Stimulated activated CD4-positive, alpha-beta T cell treated with anti-CD3 and anti-CD28 coated beads, TNF-alpha, amount 100 ng/mL, for 4 hours (primary cell): ENCODE data around the gene SUZ12.
"Not testable (repeated sequence)": the region's sequence is repeated elsewhere in the genome, so short reads cannot be mapped to it uniquely, and the experiment has no call there.

ENCODE experiments used
- DNase-seq, 3 experiments: peaks; one replicate each; pipeline ENCODE4 v3.0.0-alpha.2; 2020; ENCODE audit warnings: low read depth in 3 of 3

Gene SUZ12

GRCh38 chr17:31936615-31937609 is at the start of gene SUZ12:
TSS of gene SUZ12 (plus strand) at chr17:31937007. CDS start at chr17:31937247, 240 bp downstream.
- DNase-seq: peak; percentile 57 to 81 (median 66)

GRCh38 chr17:31888124-31888523 is 48.7 kb upstream of the SUZ12 start:
- DNase-seq: no peak

DNA sequence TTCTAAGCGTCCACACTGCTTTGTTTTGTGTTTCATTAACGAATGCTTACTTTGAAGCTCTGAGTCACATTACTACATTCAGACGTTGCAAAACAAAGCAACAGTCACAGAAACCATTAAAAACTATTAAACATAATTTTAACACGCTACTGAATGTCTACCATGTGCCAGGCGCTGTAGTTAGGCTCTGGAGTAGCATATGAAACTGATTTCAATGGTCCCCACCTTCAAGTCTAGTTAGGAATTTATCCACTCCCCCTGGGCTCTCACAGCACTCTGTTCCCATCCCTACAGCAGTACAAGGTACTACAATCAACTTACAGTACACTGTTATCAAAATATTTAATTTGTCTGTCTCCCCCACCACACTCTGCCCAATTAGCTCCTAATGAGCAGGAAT is 35.9 kb upstream of the SUZ12 start:
- no peak for DNase-seq

DNA sequence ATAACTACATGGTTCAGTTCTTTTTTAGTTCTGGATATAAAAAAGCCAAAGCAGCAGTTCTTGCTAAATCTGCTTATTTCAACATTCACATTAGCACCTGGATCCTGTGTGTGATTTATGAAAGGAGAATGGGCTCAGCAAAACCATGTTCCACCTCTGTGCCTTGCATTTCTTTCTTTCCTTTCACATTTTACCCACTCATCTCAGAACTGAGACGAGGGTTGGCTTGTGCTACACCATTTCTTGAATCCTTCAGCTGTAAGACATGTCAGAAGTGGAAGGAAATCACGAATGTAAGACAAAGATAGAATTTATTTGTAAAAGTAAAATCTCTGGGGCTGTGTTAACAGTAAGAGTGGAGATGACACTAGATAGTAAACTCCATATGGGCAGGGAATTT is 34.1 kb upstream of the SUZ12 start:
- no peak for DNase-seq

DNA sequence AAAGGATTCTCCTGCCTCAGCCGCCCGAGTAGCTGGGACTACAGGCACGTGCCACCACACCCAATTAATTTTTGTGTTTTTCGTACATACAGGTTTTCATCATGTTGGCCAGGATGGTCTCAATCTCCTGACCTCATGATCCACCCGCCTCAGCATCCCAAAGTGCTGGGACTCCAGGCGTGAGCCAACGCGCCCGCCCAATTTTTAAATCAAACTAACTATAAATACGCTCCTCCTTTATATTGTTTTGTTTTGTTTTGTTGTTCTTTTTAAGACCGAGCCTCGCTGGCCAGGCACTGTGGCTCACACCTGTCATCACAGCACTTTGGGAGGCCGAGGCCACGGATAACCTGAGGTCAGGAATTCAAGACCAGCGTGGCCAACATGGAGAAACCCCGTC is 33.4 kb upstream of the SUZ12 start:
- DNase-seq: no peak

DNA sequence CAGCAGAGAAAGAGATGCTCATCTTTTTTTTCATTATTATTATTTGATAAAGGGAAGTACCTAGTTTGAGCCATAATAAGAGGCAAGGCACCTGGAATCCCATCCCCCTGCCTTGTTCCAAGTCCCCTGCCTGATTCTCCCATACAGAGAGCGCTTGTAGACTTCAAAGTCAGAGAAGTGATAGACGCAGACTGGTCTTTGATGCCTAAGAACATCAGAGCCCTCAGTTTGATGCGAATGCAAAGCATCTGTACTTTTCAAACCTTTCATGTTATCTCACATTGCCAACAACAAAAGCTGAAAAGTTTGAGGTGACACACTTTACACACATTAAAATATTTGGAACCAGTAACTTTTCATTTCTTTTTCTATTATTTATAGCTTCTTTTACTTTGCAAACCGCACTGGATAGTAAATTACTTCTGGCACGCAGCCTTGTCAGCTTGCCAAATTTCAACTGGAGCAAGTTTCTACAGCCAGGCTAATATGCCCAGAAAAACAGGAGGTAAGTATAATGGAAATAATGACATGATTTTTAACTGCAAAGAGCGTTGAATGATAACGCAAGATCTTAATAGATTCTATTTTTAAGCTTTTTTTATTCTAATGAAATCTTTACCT is 29.4 kb upstream of the SUZ12 start:
- DNase-seq: no peak

GRCh38 chr17:31908386-31908785 is 28.4 kb upstream of the SUZ12 start:
- no peak for DNase-seq

- DNase-seq: not testable (repeated sequence)
These were observed 24.1 kb upstream of the SUZ12 start for GRCh38 chr17:31912705-31913104.

- DNase-seq: no peak
These were observed 21.2 kb upstream of the SUZ12 start for GRCh38 chr17:31915456-31916100.

- no peak for DNase-seq
These were observed 20.2 kb upstream of the SUZ12 start for GRCh38 chr17:31916491-31917064.

GRCh38 chr17:31917065-31917529 is 19.7 kb upstream of the SUZ12 start:
- DNase-seq: no peak

- DNase-seq: not testable (repeated sequence)
These were observed 19.1 kb upstream of the SUZ12 start for GRCh38 chr17:31917721-31918120.

- no peak for DNase-seq
These were observed 18.1 kb upstream of the SUZ12 start for GRCh38 chr17:31918701-31919128.

GRCh38 chr17:31919802-31920525 is 16.8 kb upstream of the SUZ12 start:
- no peak for DNase-seq

- DNase-seq: no peak
These were observed 10.6 kb upstream of the SUZ12 start for GRCh38 chr17:31926100-31926729.

GRCh38 chr17:31931756-31932155 is 5.1 kb upstream of the SUZ12 start:
- DNase-seq: no peak

GRCh38 chr17:31935512-31935911 is 1.3 kb upstream of the SUZ12 start:
- DNase-seq: no peak

DNA sequence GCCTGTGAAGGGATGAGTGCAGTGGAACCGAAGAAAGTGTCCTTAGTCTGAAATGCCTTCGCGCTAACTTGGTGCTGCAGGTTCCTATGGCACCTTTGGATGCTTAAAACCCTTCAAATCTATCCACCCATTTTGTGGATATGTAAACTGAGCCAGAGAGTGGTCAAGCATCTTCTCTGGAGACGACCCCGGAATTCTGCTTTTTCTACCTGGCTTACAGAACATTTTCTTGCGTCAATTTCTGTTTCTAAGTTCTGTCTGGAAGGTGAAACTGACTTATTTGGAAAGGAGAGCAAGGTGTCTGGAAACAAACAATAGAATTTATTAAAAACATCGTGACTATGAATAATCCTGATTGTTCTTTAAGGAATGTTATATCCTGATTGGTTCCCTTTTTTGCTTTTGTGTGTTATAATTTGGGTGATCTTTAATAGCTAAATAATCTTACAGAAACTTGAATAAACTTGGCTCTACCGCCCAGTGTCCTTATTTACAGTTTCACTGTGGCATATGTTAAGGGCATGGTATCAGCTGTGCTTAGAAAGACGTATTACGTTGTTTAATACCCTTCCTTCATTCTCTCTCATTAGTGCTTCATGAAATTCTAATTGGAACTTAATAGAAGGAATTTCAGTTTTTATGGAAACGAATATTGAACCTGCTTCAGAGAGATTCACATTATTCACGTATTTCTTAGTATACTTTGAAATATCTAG is 1.3 kb downstream of the SUZ12 start:
- DNase-seq: not testable (repeated sequence)

DNA sequence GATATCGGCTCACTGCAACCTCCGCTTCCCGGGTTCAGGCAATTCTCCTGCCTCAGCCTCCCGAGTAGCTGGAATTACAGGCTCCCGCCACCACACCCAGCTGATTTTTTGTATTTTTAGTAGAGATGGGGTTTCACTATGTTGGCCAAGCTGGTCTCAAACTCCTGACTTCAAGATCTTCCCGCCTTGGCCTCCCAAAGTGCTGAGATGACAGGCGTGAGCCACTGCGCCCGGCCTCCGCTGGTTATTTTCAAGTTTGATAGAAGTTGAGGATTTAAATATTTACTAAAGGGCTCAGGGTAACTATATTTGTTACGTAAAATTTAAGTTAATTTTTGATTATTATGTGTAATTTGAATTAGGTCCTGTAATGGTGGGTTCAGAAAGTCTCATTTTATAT is 5.1 kb downstream of the SUZ12 start:
- DNase-seq: not testable (repeated sequence)

DNA sequence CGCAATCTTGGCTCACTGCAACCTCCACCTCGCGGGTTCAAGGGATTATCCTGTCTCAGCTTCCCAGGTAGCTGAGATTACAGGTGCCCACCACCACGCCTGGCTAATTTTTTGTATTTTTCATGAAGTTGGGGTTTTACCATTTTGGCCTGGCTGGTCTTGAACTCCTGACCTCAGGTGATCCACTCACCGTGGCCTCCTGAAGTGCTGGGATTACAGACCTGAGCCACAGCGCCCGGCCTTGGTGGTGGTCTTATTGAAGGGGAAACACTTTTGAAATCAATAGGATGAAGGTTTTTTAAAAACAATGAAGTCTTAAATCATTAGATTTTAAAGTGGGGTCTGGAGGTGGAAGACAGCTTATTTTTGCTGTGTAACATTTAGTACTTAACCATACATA is 5.6 kb downstream of the SUZ12 start:
- DNase-seq: not testable (repeated sequence)
